Stimulated activated CD8-positive, alpha-beta memory T cell treated with anti-CD3 and anti-CD28 coated beads, Interleukin-12 subunit alpha, Interleukin-12 subunit beta, amount 100 ng/mL, for 24 hours (primary cell): ENCODE measurements around the gene CBX5.
"Not testable (repeated sequence)": the region's sequence is repeated elsewhere in the genome, so short reads cannot be mapped to it uniquely, and the experiment has no call there.

Source experiments
- DNase-seq: peaks from one replicate; pipeline ENCODE4 v3.0.0-alpha.2; 2020; ENCODE audit errors: extremely low read depth

Gene CBX5

GRCh38 chr12:54265364-54265812 lies 14.5 kb downstream of the CBX5 start:
- DNase-seq, result no peak

- no peak for DNase-seq
Observed at GRCh38 chr12:54262403-54262925, 17.5 kb downstream of the CBX5 start.

GRCh38 chr12:54261815-54262402 lies 18.0 kb downstream of the CBX5 start:
- no peak for DNase-seq

GRCh38 chr12:54259194-54260011 lies 20.5 kb downstream of the CBX5 start:
- DNase-seq, result no peak

- DNase-seq, result no peak
Observed at GRCh38 chr12:54258201-54258681, 21.7 kb downstream of the CBX5 start.

GRCh38 chr12:54257332-54257731 lies 22.6 kb downstream of the CBX5 start:
- no peak for DNase-seq

- no peak for DNase-seq
Observed at GRCh38 chr12:54253240-54253639, 26.7 kb downstream of the CBX5 start.

- no peak for DNase-seq
Observed at GRCh38 chr12:54251667-54252284, 28.1 kb downstream of the CBX5 start.

- no peak for DNase-seq
Observed at GRCh38 chr12:54249489-54249888, 30.4 kb downstream of the CBX5 start.

GRCh38 chr12:54246011-54246641 lies 33.8 kb downstream of the CBX5 start:
- no peak for DNase-seq

- DNase-seq, result no peak
Observed at GRCh38 chr12:54240971-54241588, 38.8 kb downstream of the CBX5 start.

- no peak for DNase-seq
Observed at GRCh38 chr12:54240129-54240528, 39.8 kb downstream of the CBX5 start.

- DNase-seq, result no peak
Observed at GRCh38 chr12:54239620-54240019, 40.3 kb downstream of the CBX5 start.

GRCh38 chr12:54238531-54238930 lies 41.4 kb downstream of the CBX5 start:
- no peak for DNase-seq

- no peak for DNase-seq
Observed at GRCh38 chr12:54232790-54233189, 47.1 kb downstream of the CBX5 start.

- not testable (repeated sequence) for DNase-seq
Observed at GRCh38 chr12:54231269-54231668, 48.7 kb downstream of the CBX5 start.

- DNase-seq, result no peak
Observed at GRCh38 chr12:54230555-54230954, 49.4 kb downstream of the CBX5 start.

- no peak for DNase-seq
Observed at GRCh38 chr12:54229624-54230212, 50.2 kb downstream of the CBX5 start.

GRCh38 chr12:54228471-54228870 lies 51.5 kb downstream of the CBX5 start:
- DNase-seq, result no peak

- DNase-seq, result not testable (repeated sequence)
Observed at GRCh38 chr12:54227927-54228326, 52.0 kb downstream of the CBX5 start.

- no peak for DNase-seq
Observed at GRCh38 chr12:54227376-54227775, 52.5 kb downstream of the CBX5 start.
